ENCODE results near the gene SEPSECS. TPM values are rescaled to one million over a fixed set of nuclear protein-coding genes. Genes with fewer than 3 reads are reported as not detected.
"Not testable (repeated sequence)": the region's sequence is repeated elsewhere in the genome, so short reads cannot be mapped to it uniquely, and the experiment has no call there.

Gene SEPSECS
- total and polyA plus RNA-seq, 2 donors (not counting 1 experiment from before 2014, with no cell fraction given) = 5.9 to 12.4 TPM

DNA sequence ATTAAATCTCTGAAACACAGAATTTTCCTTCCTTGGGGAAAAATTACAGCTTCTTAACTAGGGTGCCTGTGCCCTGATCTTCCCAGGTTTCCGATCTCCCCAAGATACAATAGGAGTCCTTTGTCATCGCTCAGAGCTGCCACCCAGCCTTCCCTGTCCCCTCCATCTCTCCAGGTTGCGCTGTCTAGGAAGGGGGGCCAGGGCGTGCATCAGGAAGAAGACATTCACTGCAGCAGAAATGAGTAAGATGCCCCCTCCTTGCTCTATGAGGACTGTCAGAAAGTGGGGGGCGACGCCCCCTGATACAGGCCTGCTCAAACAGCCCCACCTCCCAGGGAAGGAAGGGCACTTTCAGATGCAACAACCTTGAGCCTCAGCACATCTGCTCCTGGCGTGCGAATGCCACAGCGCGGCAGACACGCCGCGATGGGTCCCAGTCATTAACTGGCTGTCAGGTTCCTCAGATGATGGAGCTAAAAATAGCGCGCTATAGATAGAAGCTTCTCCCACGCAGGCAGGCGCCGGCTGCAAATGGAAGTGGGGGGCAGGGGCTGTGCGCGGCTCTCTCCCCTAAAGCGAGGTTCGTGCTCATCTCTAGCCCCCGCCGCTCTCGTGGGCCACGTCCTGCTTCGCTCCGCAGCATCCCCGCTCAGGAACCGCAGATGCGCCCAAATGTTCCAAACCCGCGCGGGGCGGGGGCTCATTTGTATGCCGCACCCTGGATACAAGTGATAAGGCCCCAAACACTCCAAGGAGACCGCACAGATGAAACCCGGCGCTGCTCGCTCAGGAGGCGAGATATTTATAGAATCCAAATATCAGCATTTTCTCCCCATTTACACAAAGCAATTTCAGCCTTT lies 71.9 kb downstream of the SEPSECS start:
- H3K9me3 ChIP-seq (ENCODE audit: control insufficient read depth, insufficient read depth, low read depth, low read length) = no peaks in the 10 kb centered on the region
- DNase-seq (ENCODE audit: low read depth in 2 of 2) = peak in 1 of 2 donors; percentile 40
- no peak overlapping the region for H2AFZ ChIP-seq (ENCODE audit: low read length)

DNA sequence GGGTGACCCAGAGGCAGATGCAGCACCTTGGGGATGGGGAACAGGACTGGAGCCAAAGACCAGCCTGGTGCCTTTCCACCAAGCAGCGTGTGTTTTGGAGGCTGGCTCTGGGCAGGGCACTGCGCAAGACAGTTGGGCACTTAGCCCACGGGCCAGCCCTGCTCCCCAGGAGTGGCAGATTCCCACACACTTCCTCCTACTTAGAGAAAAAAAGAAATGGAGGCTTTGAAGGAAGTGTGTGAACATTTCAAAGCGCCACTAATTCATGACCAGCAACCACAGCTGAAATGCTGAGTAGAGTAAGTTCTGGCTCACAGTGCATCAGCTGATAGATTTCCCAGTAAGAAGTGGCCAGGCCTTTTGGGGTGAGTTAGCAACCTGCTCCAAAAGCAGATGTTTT lies 74.6 kb downstream of the SEPSECS start:
- Histone ChIP-seq H3K9ac (ENCODE audit: insufficient read depth, low read length) (no peak overlapping the region), H3K4me1 (ENCODE audit: control insufficient read depth, extremely low read depth, insufficient read depth, low read length) (no peaks in the 10 kb centered on the region), H3K4me3 (replicated peaks in 1 of 4; ENCODE audit: control extremely low read depth in 1 of 4, insufficient read depth in 1 of 4, low read depth in 3 of 4, low read length in 4 of 4) (no peak overlapping the region), H3K79me2 (ENCODE audit: control insufficient read depth, insufficient read depth, low read length) (no peaks in the 10 kb centered on the region), H4K20me1 (ENCODE audit: control insufficient read depth, extremely low read depth, insufficient read depth, low read length) (no peaks in the 10 kb centered on the region), H3K9me3 (ENCODE audit: control insufficient read depth, insufficient read depth, low read depth, low read length) (no peaks in the 10 kb centered on the region), H3K4me2 (ENCODE audit: extremely low read depth, insufficient read depth, low read length) (no peak overlapping the region), H2AFZ (ENCODE audit: low read length) (no peak overlapping the region), H3K27ac (ENCODE audit: insufficient read depth, low read length) (no peak overlapping the region), H3K36me3 (ENCODE audit: control insufficient read depth, insufficient read depth, low read length) (no peaks in the 10 kb centered on the region), H3K27me3 (ENCODE audit: control insufficient read depth, insufficient read depth, low read length) (peaks cover 30% of the 10 kb centered on the region)
- no peak for DNase-seq (ENCODE audit: low read depth in 2 of 2)
- TF ChIP-seq, protein P1, sequence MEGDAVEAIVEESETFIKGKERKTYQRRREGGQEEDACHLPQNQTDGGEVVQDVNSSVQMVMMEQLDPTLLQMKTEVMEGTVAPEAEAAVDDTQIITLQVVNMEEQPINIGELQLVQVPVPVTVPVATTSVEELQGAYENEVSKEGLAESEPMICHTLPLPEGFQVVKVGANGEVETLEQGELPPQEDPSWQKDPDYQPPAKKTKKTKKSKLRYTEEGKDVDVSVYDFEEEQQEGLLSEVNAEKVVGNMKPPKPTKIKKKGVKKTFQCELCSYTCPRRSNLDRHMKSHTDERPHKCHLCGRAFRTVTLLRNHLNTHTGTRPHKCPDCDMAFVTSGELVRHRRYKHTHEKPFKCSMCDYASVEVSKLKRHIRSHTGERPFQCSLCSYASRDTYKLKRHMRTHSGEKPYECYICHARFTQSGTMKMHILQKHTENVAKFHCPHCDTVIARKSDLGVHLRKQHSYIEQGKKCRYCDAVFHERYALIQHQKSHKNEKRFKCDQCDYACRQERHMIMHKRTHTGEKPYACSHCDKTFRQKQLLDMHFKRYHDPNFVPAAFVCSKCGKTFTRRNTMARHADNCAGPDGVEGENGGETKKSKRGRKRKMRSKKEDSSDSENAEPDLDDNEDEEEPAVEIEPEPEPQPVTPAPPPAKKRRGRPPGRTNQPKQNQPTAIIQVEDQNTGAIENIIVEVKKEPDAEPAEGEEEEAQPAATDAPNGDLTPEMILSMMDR (conservative IDR thresholded peaks at IDR 0.05 in 1 of 2, IDR thresholded peaks at IDR 0.05 in 1 of 2; ENCODE audit: low read depth in 1 of 2, low read length in 2 of 2) = no peak
- TF ChIP-seq EZH2 (IDR thresholded peaks at IDR 0.05; ENCODE audit: low read length, missing control alignments) = no peak

More for the DNA sequence above, 71.9 kb downstream of the SEPSECS start:
- Histone ChIP-seq H3K4me3 (replicated peaks in 1 of 4; ENCODE audit: control extremely low read depth in 1 of 4, insufficient read depth in 1 of 4, low read depth in 3 of 4, low read length in 4 of 4) (peak overlapping the region in 3 of 4 experiments; percentile 8 to 46 (median 11)), H3K4me1 (ENCODE audit: control insufficient read depth, extremely low read depth, insufficient read depth, low read length) (no peaks in the 10 kb centered on the region), H3K36me3 (ENCODE audit: control insufficient read depth, insufficient read depth, low read length) (no peaks in the 10 kb centered on the region), H3K9ac (ENCODE audit: insufficient read depth, low read length) (no peak overlapping the region), H3K27me3 (ENCODE audit: control insufficient read depth, insufficient read depth, low read length) (peaks cover 39% of the 10 kb centered on the region), H4K20me1 (ENCODE audit: control insufficient read depth, extremely low read depth, insufficient read depth, low read length) (no peaks in the 10 kb centered on the region), H3K79me2 (ENCODE audit: control insufficient read depth, insufficient read depth, low read length) (no peaks in the 10 kb centered on the region), H3K27ac (ENCODE audit: insufficient read depth, low read length) (no peak overlapping the region), H3K4me2 (ENCODE audit: extremely low read depth, insufficient read depth, low read length) (peak overlapping the region; percentile 73)
- TF ChIP-seq, protein P1 (conservative IDR thresholded peaks at IDR 0.05 in 1 of 2, IDR thresholded peaks at IDR 0.05 in 1 of 2; ENCODE audit: low read depth in 1 of 2, low read length in 2 of 2) = no peak
- no peak for TF ChIP-seq EZH2 (IDR thresholded peaks at IDR 0.05; ENCODE audit: low read length, missing control alignments)

DNA sequence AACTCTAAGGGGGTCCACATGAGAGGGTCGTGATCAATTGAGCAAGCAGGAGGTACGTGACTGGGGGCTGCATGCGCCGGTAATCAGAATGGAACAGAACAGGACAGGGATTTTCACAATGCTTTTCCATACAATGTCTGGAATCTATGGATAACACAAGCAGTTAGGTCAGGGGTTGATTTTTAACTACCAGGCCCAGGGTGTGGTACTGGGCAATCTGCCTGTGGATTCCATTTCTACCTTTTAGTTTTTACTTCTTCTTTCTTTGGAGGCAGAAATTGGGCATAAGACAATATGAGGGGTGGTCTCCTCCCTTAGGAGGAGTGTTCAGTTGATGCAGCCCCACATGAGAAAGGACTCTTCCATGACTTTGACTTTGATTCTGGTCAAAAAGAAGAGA lies 76.8 kb downstream of the SEPSECS start:
- not testable (repeated sequence) for H3K36me3 ChIP-seq (ENCODE audit: control insufficient read depth, insufficient read depth, low read length); H3K4me3 ChIP-seq (replicated peaks in 1 of 4; ENCODE audit: control extremely low read depth in 1 of 4, insufficient read depth in 1 of 4, low read depth in 3 of 4, low read length in 4 of 4); H4K20me1 ChIP-seq (ENCODE audit: control insufficient read depth, extremely low read depth, insufficient read depth, low read length); H3K4me1 ChIP-seq (ENCODE audit: control insufficient read depth, extremely low read depth, insufficient read depth, low read length); H3K4me2 ChIP-seq (ENCODE audit: extremely low read depth, insufficient read depth, low read length); H3K9ac ChIP-seq (ENCODE audit: insufficient read depth, low read length); H3K27ac ChIP-seq (ENCODE audit: insufficient read depth, low read length); H3K79me2 ChIP-seq (ENCODE audit: control insufficient read depth, insufficient read depth, low read length); H3K9me3 ChIP-seq (ENCODE audit: control insufficient read depth, insufficient read depth, low read depth, low read length); H2AFZ ChIP-seq (ENCODE audit: low read length); DNase-seq (ENCODE audit: low read depth in 2 of 2)
- peaks cover 17% of the 10 kb centered on the region for H3K27me3 ChIP-seq (ENCODE audit: control insufficient read depth, insufficient read depth, low read length)

All from fibroblast of lung (primary cell).